GM12891 (cell line): Measurements from ENCODE around the gene AK8.

Source experiments
- PAX5 ChIP-seq: IDR thresholded peaks from 2 replicates; pipeline ENCODE4 v1.6.1; 2011; ENCODE audit warnings: low read length, moderate library complexity, mild to moderate bottlenecking; ENCODE audit not compliant: insufficient read depth, severe bottlenecking
- POLR2A ChIP-seq: IDR thresholded peaks from 2 replicates; pipeline ENCODE4 v1.6.1; 2011; ENCODE audit warnings: low read depth, low read length, control low read depth
- POLR2AphosphoS5 ChIP-seq: IDR thresholded peaks from 2 replicates; pipeline ENCODE4 v1.6.1; 2011; ENCODE audit warnings: low read depth, low read length, control low read depth
- POU2F2 ChIP-seq: IDR thresholded peaks from 2 replicates; pipeline ENCODE4 v1.6.1; 2011; ENCODE audit warnings: low read depth, mild to moderate bottlenecking, control low read depth, low read length, moderate library complexity
- TAF1 ChIP-seq: IDR thresholded peaks from 2 replicates; pipeline ENCODE4 v1.6.1; 2011; ENCODE audit warnings: low read depth, low read length, control low read depth

DNA sequence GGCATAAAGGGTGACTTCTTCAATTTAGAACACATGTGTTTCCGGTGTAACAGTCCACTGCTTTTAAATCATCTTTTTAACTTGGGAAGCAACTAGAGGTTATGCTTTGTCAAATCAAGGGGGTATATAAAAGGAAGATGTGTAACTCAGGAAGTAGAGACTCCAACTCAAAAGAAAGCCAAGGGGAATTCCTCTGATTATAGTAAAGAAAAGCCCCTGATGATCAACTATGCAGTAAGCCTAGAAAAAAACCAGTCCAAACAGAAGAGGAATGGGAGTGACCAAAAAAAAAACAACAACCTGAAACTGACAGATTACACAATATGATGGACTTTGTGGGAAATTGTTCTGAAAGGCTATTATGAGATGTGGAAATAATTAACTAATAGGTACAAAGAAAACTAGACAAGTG, 90.3 kb downstream of the AK8 start:
- TF ChIP-seq POLR2A (no peak), TAF1 (no peak), POLR2AphosphoS5 (no peak), POU2F2 (no peak), PAX5 (no peak)
